Measurements from ENCODE around the gene SCGB1D1.

SCGB1D1 gene

GRCh38 chr11:62237499-62237898 is 47.5 kb downstream of the SCGB1D1 start:
- no peak for DNase-seq

GRCh38 chr11:62238151-62238550 is 48.1 kb downstream of the SCGB1D1 start:
- DNase-seq = no peak

GRCh38 chr11:62241095-62241494 is 51.1 kb downstream of the SCGB1D1 start:
- no peak for DNase-seq

- no peak for DNase-seq
Observed at GRCh38 chr11:62242021-62242420, 52.0 kb downstream of the SCGB1D1 start, which contains the start of gene SCGB1D2. Gene SCGB1D2, plus strand, starts transcription at chr11:62242239. Its CDS starts 69 bp downstream, at chr11:62242308.
